Measurements from ENCODE around the gene HDAC7.
A peak's percentile ranks its signal among the peaks of the same experiment; 100 is the strongest.
"Not testable (repeated sequence)": the region's sequence is repeated elsewhere in the genome, so short reads cannot be mapped to it uniquely, and the experiment has no call there.

The HDAC7 gene

DNA sequence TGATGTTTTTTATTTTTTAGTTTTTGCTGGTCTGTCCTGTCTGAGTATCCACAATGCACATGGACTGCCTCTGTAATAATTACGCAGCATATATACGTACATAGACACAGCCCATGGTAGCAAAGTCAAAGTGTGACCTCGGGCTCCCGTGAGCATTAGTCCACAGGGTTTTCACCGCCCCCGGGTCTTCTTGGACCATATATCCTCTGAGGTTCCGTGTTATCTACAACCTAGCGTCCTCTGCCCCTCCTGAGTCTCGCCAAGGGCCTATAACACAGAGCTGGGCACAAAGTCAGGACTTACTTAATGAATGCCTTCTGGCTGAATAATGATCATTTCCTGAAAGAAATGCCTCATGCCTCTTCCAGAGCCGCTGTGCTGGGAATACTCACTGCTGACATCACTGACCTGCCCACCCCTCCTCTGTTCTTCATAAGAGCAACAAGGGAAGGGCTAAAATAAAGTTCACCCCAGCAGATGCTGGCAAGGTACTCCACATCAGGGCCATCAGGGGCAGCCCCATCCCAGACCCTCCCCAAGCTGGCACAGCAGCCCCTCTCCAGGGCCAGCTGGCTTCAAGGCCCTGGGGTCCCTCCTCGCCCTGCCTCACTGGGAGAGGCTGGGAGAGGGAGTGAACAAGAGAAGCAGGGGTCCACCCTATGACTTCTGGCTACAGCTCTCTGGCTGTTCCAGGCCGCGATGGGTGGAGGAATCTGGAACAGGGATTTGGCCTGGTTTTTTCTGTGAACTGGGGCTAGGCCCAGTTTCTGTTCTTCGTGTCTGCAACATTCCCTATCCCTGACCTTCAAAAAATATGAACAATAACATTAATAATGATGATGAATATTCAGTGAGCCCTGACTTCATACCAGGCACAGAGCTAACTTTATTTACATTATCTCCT is 7.9 kb downstream of the HDAC7 start:
- no peak for DNase-seq

DNA sequence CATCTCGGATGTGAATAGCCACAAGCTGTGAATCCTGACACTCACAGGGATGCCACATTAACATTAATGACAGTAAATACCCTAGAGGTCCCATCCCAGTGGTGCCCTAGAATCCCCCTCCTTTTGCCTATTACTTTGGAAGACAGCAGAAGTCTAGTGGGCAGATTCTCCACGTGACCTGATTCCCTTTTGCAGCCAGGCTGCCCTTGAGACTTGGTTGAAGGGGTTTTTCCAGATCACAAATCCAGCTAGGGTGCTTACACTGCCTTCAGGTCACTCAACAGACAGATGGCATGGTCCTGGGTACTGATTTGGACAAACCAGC is 8.7 kb downstream of the HDAC7 start:
- DNase-seq, result no peak

DNA sequence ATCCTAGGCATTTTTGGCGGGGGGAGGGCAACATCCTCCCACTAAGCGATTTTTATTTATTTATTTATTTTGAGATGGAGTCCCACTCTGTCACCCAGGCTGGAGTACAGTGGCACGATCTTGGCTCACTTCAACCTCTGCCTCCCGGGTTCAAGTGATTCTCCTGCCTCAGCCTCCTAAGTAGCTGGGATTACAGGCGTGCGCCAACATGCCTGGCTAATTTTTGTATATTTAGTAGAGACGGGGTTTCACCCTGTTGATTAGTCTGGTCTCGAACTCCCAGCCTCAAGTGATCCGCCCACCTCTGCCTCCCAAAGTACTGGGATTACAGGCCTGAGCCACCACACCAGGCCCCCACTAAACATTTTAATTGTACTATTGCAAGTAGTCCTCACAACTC is 10.2 kb downstream of the HDAC7 start:
- DNase-seq, result not testable (repeated sequence)

DNA sequence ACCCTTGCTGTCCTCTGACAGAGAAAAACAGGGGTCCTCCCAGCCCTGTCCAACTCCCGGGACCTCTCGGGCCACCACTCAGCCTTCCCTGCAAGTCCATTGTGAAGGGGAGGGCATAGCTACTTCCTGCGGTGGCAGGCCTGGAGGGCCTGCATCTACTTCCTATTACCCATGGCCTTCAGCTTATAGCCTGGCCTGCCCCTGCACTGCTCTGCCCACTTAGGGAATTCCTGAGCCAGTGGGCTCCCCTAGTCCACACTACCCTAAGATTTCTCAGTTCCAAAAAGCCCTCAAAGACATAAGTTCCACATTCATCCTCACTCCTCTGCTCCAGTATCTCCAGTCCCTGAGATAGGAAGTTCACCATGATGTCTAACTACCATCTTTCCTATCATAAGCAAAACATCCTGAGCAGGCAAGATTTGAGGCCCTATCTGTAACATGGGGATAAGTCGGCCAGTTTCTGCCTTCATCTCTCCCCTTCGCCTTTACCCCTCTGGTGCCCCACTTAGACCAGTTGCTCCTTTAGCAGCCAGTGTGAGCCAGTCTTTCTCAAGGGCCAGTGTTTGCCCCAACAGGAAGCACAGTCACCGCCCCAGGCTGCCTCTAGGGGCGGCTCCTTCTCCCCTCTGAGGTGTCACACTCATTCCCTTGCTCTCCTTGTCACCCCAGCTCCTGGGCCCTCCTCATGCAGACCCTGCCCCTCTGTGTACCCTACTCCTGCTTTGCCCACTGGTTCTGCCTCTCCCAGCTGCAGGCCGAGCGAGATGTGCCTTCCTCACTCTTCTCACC is 10.9 kb downstream of the HDAC7 start:
- DNase-seq, result peak; percentile 57

DNA sequence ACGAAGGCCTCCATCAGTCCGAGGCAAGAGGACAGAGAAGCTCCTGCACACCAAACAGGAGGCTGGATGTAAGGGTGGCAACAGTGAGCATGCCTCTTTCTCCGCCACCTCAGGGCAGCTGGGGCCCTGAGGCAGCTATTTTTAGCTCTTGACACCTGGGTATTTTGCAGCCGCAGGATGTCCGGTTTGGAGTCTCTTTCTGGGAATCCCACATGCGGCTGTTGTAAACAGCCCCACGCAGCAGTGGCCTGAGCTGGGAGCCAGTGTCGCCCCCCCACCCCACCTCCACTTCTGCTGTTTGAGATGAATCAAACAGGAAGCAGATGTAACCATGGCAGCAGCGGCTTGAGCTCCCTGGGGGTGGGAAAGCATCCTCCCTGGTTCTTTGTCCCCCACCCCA is 11.7 kb downstream of the HDAC7 start:
- DNase-seq, result peak; percentile 61

DNA sequence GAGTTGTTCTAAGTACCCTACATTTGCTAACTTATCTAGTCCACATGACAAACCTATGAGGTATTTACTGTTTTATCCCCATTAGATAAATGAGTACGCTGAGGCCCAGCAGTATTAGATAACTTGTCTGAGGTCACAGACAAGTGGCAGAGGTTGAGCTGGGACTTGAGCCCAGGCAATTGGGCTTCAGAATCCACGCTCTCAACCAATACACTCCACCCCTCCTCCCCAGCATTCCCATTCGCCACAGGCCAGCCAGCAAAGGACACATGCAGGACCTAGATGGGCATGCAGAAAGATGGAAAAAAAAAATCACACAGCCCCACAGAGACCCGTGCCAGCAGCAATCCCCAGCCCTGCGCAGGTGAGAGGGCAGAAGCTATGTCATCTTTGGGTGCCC is 12.4 kb downstream of the HDAC7 start:
- no peak for DNase-seq

DNA sequence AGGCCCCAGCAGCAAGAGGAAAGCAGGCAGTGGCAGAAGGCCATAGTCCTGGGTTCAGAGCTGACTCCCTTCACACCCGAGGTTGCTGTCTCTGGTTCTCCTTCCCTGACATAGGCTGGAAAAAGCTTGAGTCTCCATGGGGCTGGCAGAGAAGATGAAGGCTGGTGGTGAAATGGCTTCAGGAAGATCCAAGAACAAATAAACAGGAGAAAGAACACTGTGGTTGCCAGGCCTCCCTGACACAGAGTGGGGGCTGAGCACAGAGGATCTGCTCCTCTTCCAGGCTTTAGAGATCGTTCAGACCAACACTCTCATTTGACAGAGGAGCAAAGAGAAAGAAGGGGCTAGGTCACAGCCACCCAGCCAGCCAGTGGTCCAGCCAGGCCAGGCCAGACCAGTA is 14.3 kb downstream of the HDAC7 start:
- DNase-seq, result no peak

DNA sequence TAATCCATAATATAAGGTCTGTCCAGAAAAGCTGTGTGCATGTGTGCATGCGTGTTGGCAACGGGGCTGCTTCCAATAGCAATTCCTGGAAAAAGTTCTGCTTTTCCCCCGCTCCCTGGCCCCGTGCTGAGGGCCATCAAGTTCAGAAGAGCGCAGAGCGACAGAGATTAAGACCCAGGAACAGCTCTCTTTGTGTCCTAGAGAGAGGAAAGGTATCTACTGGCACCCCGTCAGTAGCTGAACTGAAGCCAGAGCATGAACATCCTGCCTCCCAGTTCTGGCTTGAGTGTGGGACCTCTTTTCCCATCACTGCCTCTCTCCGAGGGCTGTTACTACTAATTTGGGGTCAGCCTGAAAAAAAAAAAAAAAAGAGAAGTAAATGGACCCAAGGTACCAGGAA is 15.5 kb downstream of the HDAC7 start:
- DNase-seq, result no peak

DNA sequence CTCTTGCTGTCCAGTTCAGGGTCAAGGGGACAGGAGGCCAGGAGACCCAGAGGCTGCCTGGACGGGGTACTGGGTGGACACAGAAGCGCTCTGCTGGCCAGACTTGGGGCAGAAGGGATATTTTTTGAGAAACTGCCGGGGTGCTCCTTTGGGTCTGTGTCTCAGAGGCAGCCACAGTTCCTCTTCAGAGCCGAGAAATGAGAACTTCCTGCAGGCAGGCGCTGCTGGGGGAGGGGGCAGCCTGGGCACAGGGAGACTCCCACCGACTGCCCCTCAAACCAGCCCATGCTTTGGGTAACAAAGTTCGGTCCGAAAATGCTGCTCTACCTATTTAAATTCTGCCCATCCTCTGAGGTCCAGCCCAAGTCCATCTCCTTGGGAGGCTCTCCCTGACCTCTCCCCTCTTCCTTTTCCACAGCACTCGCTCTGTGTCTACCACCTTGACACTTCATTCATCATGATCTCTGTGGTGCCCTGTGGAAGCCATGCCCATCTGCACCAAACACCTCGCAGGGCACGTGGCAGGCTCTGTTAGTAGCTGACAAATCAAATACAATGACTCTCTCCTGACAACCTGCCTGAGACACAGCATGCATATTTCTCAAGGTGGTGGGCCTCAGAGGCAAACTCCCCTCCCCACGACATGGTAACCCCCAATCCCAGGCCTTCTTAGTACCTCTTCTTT is 16.4 kb downstream of the HDAC7 start:
- no peak for DNase-seq

DNA sequence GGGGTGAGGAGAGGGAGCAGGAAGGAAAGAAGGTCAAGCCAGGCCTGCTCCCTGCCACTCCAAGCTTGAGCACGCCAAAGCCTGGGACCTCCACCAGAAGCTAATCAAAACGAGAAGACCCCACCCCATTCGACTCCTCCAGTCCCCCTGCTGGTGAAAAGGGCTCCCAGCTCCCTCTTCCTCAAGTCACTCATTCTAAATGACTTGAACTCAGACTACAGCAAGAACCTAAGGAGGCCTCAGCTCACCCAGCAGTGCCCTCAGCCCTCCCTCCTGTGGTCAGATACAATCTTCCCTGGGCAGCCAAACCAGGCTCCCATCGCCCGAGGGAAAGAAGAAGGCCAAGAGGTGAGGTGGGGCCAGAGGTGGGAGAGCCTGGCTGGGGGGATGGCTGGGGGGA is 17.4 kb downstream of the HDAC7 start:
- DNase-seq, result no peak

DNA sequence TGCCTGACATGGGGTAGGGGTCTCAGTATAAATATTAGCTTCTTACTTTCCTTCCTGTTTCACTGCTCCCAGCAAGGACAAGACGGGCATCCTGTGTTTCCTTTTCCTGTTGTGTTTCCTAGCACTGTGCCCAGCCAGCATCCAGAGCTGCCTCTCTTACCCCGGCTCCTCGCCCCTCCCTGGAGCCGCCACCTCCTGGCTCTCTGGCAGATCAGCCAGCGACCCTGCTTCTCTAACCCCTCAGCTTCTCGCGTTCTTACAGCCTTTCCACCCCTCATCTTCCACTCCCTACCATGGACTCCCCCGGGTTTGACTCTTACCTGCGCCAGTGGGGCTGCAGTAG is 17.8 kb downstream of the HDAC7 start:
- DNase-seq, result no peak

DNA sequence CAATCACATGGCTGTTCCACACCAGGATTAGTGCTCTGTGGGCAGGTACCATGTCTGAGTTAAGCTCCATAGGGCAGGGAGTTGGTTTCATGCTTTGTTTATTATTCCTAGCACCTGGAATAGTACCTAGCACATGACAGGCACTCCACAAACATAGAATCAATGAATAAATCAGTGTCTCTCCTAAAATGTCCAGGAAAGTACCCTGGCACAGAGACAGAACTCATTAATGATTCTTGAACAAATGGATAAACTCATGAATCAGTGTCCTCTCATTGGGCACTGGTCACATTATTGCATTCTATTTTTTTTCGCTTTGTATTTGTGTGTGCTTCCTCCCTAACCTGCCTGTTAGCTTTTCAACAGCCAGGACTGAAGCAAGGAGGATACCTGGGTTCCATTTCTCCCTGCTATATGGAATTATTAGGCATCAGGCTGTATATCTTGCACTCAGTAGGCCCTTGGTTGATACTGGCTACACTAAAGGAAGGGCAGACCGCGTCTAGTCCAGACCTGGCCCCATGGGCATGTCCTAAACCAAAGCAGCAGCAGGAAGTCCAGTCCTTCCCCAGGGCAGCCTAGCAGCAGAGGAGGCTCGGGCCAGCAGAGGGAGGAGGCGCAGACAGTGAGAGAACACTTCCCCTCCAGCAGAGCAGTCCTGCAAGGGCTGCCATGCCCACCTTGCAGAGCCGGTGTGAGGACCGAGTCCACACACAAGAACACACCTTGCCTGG is 18.4 kb downstream of the HDAC7 start:
- no peak for DNase-seq

DNA sequence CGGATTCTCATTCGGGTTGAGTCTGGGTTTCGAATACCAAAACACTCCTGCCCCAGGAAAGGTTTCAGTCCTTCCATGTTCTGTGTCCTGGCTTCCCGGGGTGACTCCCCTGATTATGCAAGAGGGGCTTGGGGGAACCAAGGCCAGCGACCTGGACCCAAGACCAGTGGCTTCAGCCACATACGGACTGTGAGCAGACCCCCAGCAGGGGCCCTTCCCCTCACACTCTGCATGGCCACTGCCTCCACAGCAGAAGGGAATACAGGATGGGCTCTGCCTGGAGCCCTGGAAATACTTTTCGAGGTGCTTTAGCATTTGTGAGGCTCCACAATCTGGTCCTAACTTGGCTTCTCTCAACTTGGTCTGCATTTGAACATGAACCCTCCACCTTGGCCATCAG is 19.1 kb downstream of the HDAC7 start:
- DNase-seq, result no peak

DNA sequence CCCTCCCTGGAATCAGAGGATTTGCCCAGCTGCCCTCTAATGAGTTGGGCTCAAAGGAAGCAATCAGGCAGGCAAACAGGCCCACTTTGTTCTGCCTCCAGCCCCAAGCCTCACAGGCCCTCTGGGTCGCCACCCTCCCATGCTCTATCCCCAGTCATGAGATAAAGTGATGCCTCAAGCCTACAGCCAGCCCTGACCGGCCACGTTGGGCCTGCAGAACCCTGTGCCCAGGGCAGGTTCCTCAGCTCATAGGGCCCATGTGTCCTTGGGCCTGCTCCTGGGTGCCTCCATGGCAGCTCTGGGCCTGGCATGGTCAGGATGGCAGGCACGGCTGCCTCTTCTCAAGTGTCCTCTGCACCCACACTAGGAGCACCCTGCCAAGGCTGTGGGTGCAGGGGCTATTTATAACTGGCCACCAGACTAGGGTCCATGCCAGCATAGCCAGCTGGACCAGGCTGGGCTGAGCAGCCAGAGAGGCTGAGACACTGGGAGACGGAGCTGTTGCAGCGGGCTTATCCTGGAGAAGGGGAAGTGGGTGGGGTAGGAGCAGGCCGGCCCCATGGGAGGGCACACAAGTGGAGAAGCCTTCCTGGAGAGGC is 20.2 kb downstream of the HDAC7 start:
- no peak for DNase-seq

DNA sequence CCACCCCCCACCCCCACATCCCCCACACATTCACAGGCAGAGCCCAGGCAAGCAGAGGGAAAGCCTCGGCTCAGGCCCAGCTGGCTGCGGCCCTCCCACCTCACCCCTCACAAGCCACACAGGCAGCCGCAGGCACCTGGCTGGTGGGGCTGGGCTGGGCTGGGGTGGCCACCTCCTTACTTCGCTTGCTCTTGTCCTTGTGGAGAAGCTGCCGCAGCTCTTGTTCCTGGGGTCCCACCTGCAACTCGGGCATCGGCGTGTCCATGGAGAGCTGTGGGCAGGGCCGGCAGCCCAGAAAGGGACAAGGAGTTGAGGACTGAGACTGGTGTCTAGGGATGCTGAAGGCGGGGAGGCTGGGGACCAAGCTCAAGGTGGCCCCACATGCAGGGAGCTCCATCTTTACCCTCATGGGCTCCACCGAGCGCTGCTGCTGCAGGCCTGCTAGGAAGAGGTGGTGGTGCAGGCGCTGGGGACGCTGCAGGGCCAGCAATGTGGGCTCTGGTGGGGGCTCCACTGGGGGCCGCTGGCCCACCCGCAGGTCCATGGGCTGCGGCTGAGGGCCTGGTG is 21.2 kb downstream of the HDAC7 start:
- no peak for DNase-seq

DNA sequence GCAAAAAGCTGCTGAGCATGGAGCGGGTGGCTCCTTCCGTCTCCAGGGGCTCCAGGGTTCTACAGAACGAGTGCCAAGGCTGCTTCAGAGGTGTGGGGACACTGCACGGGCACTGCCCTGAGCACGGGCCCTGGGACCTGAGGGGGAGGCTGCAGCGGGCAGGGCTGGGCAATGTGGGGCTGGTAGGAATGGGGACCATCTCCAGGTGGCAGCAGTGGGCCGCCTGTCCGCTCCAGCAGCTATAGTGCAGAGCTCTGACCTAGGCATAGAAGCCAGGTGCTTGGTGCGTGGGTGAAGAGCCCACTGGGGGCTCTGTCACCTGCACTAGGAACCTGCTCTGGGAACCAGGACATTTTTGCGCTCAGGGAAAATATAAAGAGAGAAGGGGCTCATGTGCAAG is 22.3 kb downstream of the HDAC7 start:
- DNase-seq, result no peak

DNA sequence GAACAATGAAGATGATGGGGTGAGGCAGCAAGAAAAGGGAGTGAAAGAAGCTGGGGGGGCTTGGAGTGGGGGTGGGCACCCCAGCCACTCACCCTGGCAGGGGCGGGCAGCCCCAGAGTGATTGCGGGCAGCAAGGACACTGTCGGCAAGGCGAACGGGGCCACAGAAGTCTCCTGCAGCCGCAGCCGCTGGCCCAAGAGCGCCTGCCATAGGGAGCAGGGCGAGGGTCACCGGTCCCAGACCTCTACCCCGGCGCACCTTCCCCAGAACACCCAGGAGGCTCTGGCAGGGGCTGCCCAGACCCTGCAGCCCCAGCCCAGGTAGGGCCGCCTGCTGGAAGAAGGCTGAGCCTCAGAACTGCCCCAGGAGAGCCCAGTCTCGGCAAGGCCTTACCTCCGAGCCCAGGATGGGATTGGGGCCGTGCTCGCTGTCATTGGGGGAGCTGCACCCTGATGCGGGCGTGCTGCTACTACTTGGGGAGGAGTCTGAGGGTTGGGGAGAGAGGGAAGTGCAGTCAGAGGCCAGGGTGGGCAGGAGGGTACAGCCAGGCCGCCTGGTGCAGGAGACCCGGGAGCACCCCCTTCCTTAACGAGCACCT is 23.8 kb downstream of the HDAC7 start:
- DNase-seq, result no peak

DNA sequence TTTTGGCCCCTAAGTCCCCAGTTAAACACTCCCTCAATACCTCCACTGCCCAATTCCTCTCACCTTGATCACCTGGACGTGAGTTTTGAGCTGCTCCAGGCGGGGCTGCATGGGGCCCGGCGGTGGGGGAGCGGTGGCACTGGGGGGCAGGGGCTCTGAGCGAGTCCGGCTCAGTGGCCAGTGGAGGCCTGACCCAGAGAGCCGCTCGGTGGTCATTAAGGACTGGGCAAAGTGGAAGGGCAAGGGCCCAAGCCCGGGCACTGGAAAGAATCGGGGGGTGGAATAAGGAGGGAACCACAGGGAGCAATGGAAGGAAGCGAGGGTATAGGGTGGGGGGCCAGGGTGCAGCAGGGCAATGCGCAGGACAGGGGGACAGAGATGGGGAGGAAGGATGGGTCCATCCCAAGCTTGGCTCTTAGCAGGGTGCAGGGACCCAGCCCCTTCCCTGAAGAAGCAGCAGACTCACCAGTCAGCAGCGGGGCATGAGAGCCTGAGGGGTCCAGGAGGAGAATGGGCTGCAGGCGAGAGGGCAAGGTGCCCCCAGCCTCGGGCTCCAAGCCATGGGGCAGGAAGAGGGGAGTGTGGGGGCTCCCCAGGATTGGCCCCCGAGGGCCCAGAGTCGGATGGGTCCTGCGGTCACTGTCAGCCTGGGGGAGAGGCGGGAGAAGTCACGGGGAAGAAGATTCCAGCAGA is 24.4 kb downstream of the HDAC7 start:
- DNase-seq, result no peak

DNA sequence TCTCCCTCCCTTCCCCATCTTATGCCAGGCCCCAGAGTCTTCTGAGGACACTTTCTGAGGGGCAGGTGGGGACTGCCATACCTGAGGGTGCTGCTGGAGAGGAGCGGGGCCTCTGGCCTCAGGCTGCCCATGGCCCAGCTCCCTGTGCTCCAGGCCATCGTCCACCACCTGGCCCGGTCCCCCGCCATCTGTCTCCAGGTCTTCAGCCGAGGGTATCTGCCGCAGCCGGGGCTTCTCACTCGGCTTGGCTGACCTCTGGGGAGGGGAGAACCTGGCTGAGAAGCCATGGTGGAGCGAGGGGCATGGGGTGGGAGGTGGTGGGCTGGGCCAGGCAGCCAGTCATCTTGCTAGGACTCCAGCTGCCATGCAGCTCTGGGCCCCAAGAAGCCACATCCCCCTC is 25.0 kb downstream of the HDAC7 start:
- DNase-seq, result no peak

DNA sequence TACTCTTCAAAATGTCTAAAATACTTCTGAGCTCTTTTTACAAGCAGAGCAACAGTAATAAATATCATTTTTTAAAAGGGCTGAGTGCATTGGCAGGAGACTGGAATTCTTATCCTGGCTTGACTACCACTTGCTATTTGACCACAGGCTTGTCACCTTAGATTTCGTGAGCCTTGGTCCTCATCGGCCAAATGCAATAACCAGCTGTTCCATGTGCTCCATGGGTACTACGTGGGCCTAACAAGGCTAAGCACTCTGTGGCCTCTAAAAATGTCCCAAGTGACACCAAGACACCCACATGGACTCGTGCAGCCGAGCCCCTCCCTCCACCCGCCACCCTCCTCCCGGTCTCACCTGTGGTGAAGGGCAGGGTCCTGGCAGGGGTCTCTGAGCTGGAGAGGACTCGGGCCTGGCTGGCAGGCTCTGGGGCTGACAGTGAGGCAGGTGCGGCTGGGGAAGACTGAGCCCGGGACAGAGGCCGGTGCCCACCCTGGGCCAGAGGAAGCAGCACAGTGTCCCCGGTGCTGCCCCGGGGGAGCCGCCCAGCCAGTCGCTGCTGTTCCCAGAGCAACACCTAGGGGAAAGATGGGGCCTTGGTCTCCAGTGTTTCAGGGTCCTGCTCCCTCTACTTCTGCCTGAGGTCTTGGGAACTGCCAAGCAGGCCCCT is 26.6 kb downstream of the HDAC7 start:
- DNase-seq, result no peak

DNA sequence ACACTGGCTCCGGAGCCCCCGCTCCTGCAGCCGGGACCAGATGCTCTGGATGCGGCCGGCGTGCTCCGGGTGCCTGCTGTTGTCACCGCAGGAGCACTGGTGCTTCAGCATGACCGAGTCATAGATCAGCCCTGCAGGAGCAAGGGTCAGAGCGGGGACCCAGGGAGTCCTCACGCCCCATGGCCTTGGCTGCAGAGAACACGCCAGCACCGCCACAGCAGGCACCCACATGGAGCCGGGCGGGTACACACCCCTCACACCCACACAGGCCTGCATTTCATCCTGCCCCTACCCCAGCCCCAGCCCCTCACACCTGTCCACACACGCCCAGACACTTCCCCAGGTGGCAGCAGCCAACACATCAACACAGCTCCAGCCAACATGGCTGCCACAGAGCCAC is 27.8 kb downstream of the HDAC7 start:
- no peak for DNase-seq

Data from activated CD4-positive, CD25-positive, alpha-beta regulatory T cell treated with anti-CD3 and anti-CD28 coated beads, Interleukin-2, amount 50 U/mL, for 72 hours (primary cell).